GM20000 (cell line): ENCODE results near the gene CREB3L1.

Source experiments
- DNase-seq: peaks from one replicate; pipeline ENCODE4 v3.0.0; 2012; ENCODE audit warnings: low spot score
- CTCF ChIP-seq: IDR thresholded peaks from 2 replicates; pipeline ENCODE4 v1.5.1; 2012; ENCODE audit warnings: mild to moderate bottlenecking, control low read depth; ENCODE audit errors: extremely low read depth, missing control alignments

The CREB3L1 gene

GRCh38 chr11:46357483-46357936, 80.0 kb downstream of the CREB3L1 start:
- TF ChIP-seq CTCF, result no peak
- no peak for DNase-seq

- DNase-seq, result no peak
- no peak for TF ChIP-seq CTCF
These were observed 82.5 kb downstream of the CREB3L1 start for GRCh38 chr11:46359953-46360352.

GRCh38 chr11:46360878-46361277, 83.4 kb downstream of the CREB3L1 start:
- DNase-seq, result peak; percentile 42
- no peak for TF ChIP-seq CTCF

GRCh38 chr11:46361283-46362155, 84.1 kb downstream of the CREB3L1 start:
- no peak for TF ChIP-seq CTCF
- peak; percentile 94 for DNase-seq

- TF ChIP-seq CTCF, result no peak
- DNase-seq, result no peak
These were observed 84.9 kb downstream of the CREB3L1 start for GRCh38 chr11:46362156-46363030.

- no peak for DNase-seq
- no peak for TF ChIP-seq CTCF
These were observed 85.6 kb downstream of the CREB3L1 start for GRCh38 chr11:46363031-46363407.

- no peak for DNase-seq
- no peak for TF ChIP-seq CTCF
These were observed 86.1 kb downstream of the CREB3L1 start for GRCh38 chr11:46363455-46364005.
